K562 (cell line): ENCODE results near the gene ATP2A2. TPM values are rescaled to one million over a fixed set of nuclear protein-coding genes. Genes with fewer than 3 reads are reported as not detected.

Experiments used
- ARNT ChIP-seq, 2 experiments: fragments of 450-650 bp; IDR thresholded peaks; 2 replicates each; pipeline ENCODE4 v1.6.1; 2016; ENCODE audit warnings: mild to moderate bottlenecking in 1 of 2
- CCAR2 ChIP-seq: fragments of 200-400 bp; formaldehyde crosslinking; IDR thresholded peaks from 2 replicates; pipeline ENCODE4 v1.6.1; 2017; ENCODE audit warnings: mild to moderate bottlenecking, low read depth, low read length
- ETS1 ChIP-seq: conservative IDR thresholded peaks from 2 replicates; pipeline ENCODE4 v1.6.1; 2011; ENCODE audit warnings: low read depth, mild to moderate bottlenecking, low read length; ENCODE audit not compliant: control insufficient read depth
- FOXK1 ChIP-seq: sonication (generic); formaldehyde crosslinking; IDR thresholded peaks from 2 replicates; pipeline ENCODE4 v1.8.0; 2022; ENCODE audit warnings: missing genetic modification reagents, mild to moderate bottlenecking, borderline replicate concordance
- KAT2B ChIP-seq: IDR thresholded peaks from one replicate; pipeline ENCODE4 v1.6.1; 2012; ENCODE audit warnings: low read depth, mild to moderate bottlenecking, control low read depth, inconsistent platforms, low read length, moderate library complexity
- LCOR ChIP-seq: sonication (generic); formaldehyde crosslinking; IDR thresholded peaks from 2 replicates; pipeline ENCODE4 v1.8.0; 2022; ENCODE audit warnings: mild to moderate bottlenecking, missing genetic modification reagents
- MGA ChIP-seq: fragments of 450-650 bp; IDR thresholded peaks from 2 replicates; pipeline ENCODE4 v1.6.1; 2016; ENCODE audit warnings: mild to moderate bottlenecking, moderate library complexity
- RBM15 ChIP-seq: fragments of 200-400 bp; formaldehyde crosslinking; IDR thresholded peaks from 2 replicates; pipeline ENCODE4 v1.6.1; 2018; ENCODE audit warnings: mild to moderate bottlenecking, low read length, moderate library complexity; ENCODE audit not compliant: insufficient read depth
- SIRT6 ChIP-seq: IDR thresholded peaks from one replicate; pipeline ENCODE4 v1.6.1; 2012; ENCODE audit warnings: low read depth, mild to moderate bottlenecking, control low read depth, inconsistent platforms, low read length, moderate library complexity
- SUPT5H ChIP-seq: fragments of 450-650 bp; IDR thresholded peaks from 2 replicates; pipeline ENCODE4 v1.6.1; 2016
- USF1 ChIP-seq: sonication (generic); formaldehyde crosslinking; IDR thresholded peaks from 2 replicates; pipeline ENCODE4 v1.9.0; 2022; ENCODE audit warnings: mild to moderate bottlenecking, missing genetic modification reagents
- ZNF175 ChIP-seq: fragments of 200-800 bp; sonication (Bioruptor generic); IDR thresholded peaks from 2 replicates; pipeline ENCODE4 v1.6.1; 2016; ENCODE audit warnings: low read depth, mild to moderate bottlenecking, missing genetic modification characterization, missing compliant biosample characterization
- polyA plus RNA-seq, 8 experiments: library from polyadenylated mRNA; depleted of rRNA in 4 of 8; stranded (reverse) in 5 of 8; unstranded in 3 of 8; fragments of >200 nt; fragmentation: Nextera tagmentation in 2 of 8; fragmentation: Illumina TruSeq in 1 of 8; extraction: Ambion mirVana in 2 of 8; extraction: Trizol in 1 of 8; gene quantifications; 2 replicates each; pipeline versions ENCODE4 v1.2.1 to v1.2.3, GENCODE V29; 2011 to 2014; ENCODE audit warnings: inconsistent platforms in 1 of 8, missing spikeins in 1 of 8
- total RNA-seq, 7 experiments: library from RNA; depleted of rRNA in 6 of 7; stranded (reverse); fragments of >200 nt in 6 of 7; fragmentation: Illumina TruSeq in 2 of 7; extraction: Trizol in 2 of 7; gene quantifications; 2 replicates each; pipeline versions ENCODE4 v1.2.1 to v1.2.3, GENCODE V29; 2011 to 2021; ENCODE audit warnings: low replicate concordance in 1 of 7
- TF ChIP-seq, protein P1 (sequence below): IDR thresholded peaks from 2 replicates; pipeline ENCODE4 v1.6.1; 2011; ENCODE audit not compliant: insufficient read length; ENCODE audit errors: extremely low read depth

ATP2A2 gene
- total and polyA plus RNA-seq, 9 of the 15 experiments (the other 6 are each of a cell fraction or from before 2014, with no cell fraction given) = 5.2 to 205 (median 51.6) TPM

DNA sequence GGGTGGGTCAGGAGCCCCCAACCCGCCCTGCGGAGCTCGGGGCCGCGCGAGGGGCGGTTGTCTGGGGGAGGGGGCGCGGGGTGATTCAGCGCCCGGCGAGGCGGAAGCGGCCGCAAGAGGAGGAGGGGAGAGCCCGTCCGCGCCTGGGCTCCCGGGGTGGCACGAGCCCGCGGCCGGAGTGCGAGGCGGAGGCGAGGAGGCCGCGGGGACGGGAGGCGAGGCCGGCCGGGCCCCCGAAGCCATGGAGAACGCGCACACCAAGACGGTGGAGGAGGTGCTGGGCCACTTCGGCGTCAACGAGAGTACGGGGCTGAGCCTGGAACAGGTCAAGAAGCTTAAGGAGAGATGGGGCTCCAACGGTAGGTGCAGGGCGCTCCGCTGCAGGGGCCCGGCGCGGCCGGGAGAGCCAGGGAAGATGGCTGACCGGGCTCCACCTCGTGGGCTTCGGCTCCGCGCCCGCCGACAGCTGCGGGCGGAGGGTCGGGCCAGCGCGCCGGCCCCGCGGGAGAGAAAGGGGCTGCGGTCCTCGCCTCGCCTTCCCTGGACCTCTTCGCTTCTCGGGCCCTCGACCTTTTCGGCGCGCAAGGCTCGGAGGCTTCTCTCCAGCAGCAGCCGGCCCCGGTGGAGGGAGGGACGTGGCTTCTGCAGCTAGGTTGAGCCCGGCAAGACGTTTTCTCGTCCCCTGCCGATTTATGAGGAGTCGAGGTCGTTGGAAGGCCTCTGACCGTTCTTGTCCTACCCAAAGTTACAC, 677 bp downstream of the ATP2A2 start (continued):
- TF ChIP-seq MGA (peak; percentile 60; the same call in 1 of the 2 replicates), ARNT (IDR thresholded peaks at IDR 0.05) (no peak), LCOR (0 out of 2 replicates have a peak, but pooled peaks have one; percentile 23), CCAR2 (no peak), ZNF175 (CRISPR knock-in tag) (no peak; the same call in 1 of the 2 replicates), ETS1 (peak; percentile 63; the same call in 1 of the 2 replicates), SUPT5H (peak; percentile 40), KAT2B (no peak), USF1 (CRISPR knock-in tag) (no peak), SIRT6 (no peak), RBM15 (no peak), FOXK1 (CRISPR knock-in tag) (no peak)
- TF ChIP-seq, protein P1, sequence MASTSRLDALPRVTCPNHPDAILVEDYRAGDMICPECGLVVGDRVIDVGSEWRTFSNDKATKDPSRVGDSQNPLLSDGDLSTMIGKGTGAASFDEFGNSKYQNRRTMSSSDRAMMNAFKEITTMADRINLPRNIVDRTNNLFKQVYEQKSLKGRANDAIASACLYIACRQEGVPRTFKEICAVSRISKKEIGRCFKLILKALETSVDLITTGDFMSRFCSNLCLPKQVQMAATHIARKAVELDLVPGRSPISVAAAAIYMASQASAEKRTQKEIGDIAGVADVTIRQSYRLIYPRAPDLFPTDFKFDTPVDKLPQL = no peak
